HG03039 (cell line): ENCODE data around the gene CD151.

Experiments
- ATAC-seq: cut with Tn5 transposase; IDR thresholded peaks from one replicate; pipeline ENCODE4 v1.9.1; 2021; ENCODE audit warnings: mild to moderate bottlenecking, moderate library complexity; ENCODE audit not compliant: unreplicated experiment

The CD151 gene

GRCh38 chr11:855330-855674, 22.6 kb downstream of the CD151 start:
- no peak for ATAC-seq

GRCh38 chr11:855796-856195, 23.0 kb downstream of the CD151 start:
- ATAC-seq, result no peak

- no peak for ATAC-seq
Measured at GRCh38 chr11:856397-856796, 23.6 kb downstream of the CD151 start.

- no peak for ATAC-seq
Measured at GRCh38 chr11:858053-858761, 25.5 kb downstream of the CD151 start.

GRCh38 chr11:858762-859339, 26.1 kb downstream of the CD151 start:
- ATAC-seq, result no peak

GRCh38 chr11:859394-860131, 26.8 kb downstream of the CD151 start:
- ATAC-seq, result no peak

- ATAC-seq, result no peak
Measured at GRCh38 chr11:860234-861104, 27.7 kb downstream of the CD151 start.

GRCh38 chr11:861105-861479, 28.3 kb downstream of the CD151 start:
- no peak for ATAC-seq

GRCh38 chr11:862081-862661, 29.4 kb downstream of the CD151 start:
- ATAC-seq, result no peak

- no peak for ATAC-seq
Measured at GRCh38 chr11:862696-863022, 29.9 kb downstream of the CD151 start.

- ATAC-seq, result no peak
Measured at GRCh38 chr11:863023-863909, 30.5 kb downstream of the CD151 start.

- no peak for ATAC-seq
Measured at GRCh38 chr11:863910-864827, 31.4 kb downstream of the CD151 start.

- no peak for ATAC-seq
Measured at GRCh38 chr11:864898-865297, 32.1 kb downstream of the CD151 start.

GRCh38 chr11:865462-866430, 33.0 kb downstream of the CD151 start:
- no peak for ATAC-seq

- ATAC-seq, result no peak
Measured at GRCh38 chr11:866481-866880, 33.7 kb downstream of the CD151 start.

GRCh38 chr11:867856-868358, 35.2 kb downstream of the CD151 start:
- no peak for ATAC-seq

GRCh38 chr11:868394-868793, 35.6 kb downstream of the CD151 start:
- ATAC-seq, result no peak

- no peak for ATAC-seq
Measured at GRCh38 chr11:868802-869201, 36.0 kb downstream of the CD151 start.
